OCI-LY7 (cell line): ENCODE results near the gene GABPB2.

Source experiments
- CTCF ChIP-seq: fragments of 200-600 bp; sonication (generic); conservative IDR thresholded peaks from 2 replicates; pipeline ENCODE4 v1.5.1; 2014; ENCODE audit warnings: mild to moderate bottlenecking, antibody characterized with exemption, low read length, moderate library complexity, mixed read lengths
- EZH2phosphoT487 ChIP-seq: fragments of 200-600 bp; sonication (generic); IDR thresholded peaks from 2 replicates; pipeline ENCODE4 v1.6.1; 2018; ENCODE audit warnings: low read depth, borderline replicate concordance, mild to moderate bottlenecking, mixed run types, antibody characterized with exemption, low read length, moderate library complexity, mixed read lengths

GRCh38 chr1:151047925-151048644 is 22.5 kb upstream of the GABPB2 start:
- no peak for TF ChIP-seq CTCF
- no peak for TF ChIP-seq EZH2phosphoT487
